Osteocyte (in vitro differentiated cells): Measurements from ENCODE around the gene ADRA2A. TPM values are rescaled to one million over a fixed set of nuclear protein-coding genes. Genes with fewer than 3 reads are reported as not detected.

ENCODE experiments used
- DNase-seq: peaks from one replicate; pipeline ENCODE4 v3.0.0; 2021; ENCODE audit warnings: mixed read lengths; ENCODE audit not compliant: unreplicated experiment; ENCODE audit errors: extremely low spot score
- H3K27ac Mint-ChIP-seq: one replicate; pipeline ENCODE4 v1.8.0; 2021; ENCODE audit warnings: mild to moderate bottlenecking, mixed read lengths; ENCODE audit not compliant: unreplicated experiment
- H3K27me3 Mint-ChIP-seq: one replicate; pipeline ENCODE4 v1.8.0; 2021; ENCODE audit warnings: mixed read lengths; ENCODE audit not compliant: unreplicated experiment
- H3K36me3 Mint-ChIP-seq: one replicate; pipeline ENCODE4 v1.8.0; 2021; ENCODE audit warnings: mixed read lengths; ENCODE audit not compliant: unreplicated experiment
- H3K4me1 Mint-ChIP-seq: one replicate; pipeline ENCODE4 v1.8.0; 2021; ENCODE audit warnings: mixed read lengths; ENCODE audit not compliant: unreplicated experiment
- H3K4me3 Mint-ChIP-seq: one replicate; pipeline ENCODE4 v1.8.0; 2021; ENCODE audit warnings: mild to moderate bottlenecking, moderate library complexity, mixed read lengths; ENCODE audit not compliant: unreplicated experiment
- H3K9me3 Mint-ChIP-seq: one replicate; pipeline ENCODE4 v1.8.0; 2021; ENCODE audit warnings: mixed read lengths; ENCODE audit not compliant: unreplicated experiment
- CTCF ChIP-seq: fragments of 200-600 bp; sonication (generic); IDR thresholded peaks from 2 replicates; pipeline ENCODE4 v1.5.0; 2021; ENCODE audit warnings: antibody characterized with exemption, mild to moderate bottlenecking, moderate library complexity
- total RNA-seq: library from RNA; stranded (reverse); gene quantifications from 2 replicates; pipeline ENCODE4 v1.2.1, GENCODE V29; 2021

Gene ADRA2A
- total RNA-seq, 1 donor from 2014 or later: not detected

- no peak for DNase-seq
- TF ChIP-seq CTCF: peak; percentile 19
- Mint-ChIP-seq H3K4me3 (no peak overlapping the region), H3K27ac (no peak overlapping the region), H3K27me3 (no peaks in the 10 kb centered on the region), H3K4me1 (peaks cover 22% of the 10 kb centered on the region), H3K9me3 (peaks cover 42% of the 10 kb centered on the region), H3K36me3 (peaks cover 13% of the 10 kb centered on the region)
Observed at GRCh38 chr10:111037858-111038257, 39.0 kb upstream of the ADRA2A start.

- Mint-ChIP-seq H3K27ac (no peak overlapping the region), H3K27me3 (no peaks in the 10 kb centered on the region), H3K4me1 (peaks cover 15% of the 10 kb centered on the region), H3K36me3 (peaks cover 7% of the 10 kb centered on the region), H3K4me3 (no peak overlapping the region), H3K9me3 (peaks cover 45% of the 10 kb centered on the region)
- no peak for DNase-seq
- no peak for TF ChIP-seq CTCF
Observed at GRCh38 chr10:111039522-111039921, 37.3 kb upstream of the ADRA2A start.

GRCh38 chr10:111057006-111057405 lies 19.8 kb upstream of the ADRA2A start:
- H3K27me3 Mint-ChIP-seq: peaks cover 19% of the 10 kb centered on the region
- H3K27ac Mint-ChIP-seq: no peak overlapping the region
- H3K4me3 Mint-ChIP-seq: no peak overlapping the region
- no peaks in the 10 kb centered on the region for H3K36me3 Mint-ChIP-seq
- peaks cover 15% of the 10 kb centered on the region for H3K9me3 Mint-ChIP-seq
- no peak for TF ChIP-seq CTCF
- H3K4me1 Mint-ChIP-seq: no peaks in the 10 kb centered on the region
- DNase-seq: no peak

- no peak overlapping the region for H3K4me3 Mint-ChIP-seq
- H3K9me3 Mint-ChIP-seq: peaks cover 6% of the 10 kb centered on the region
- H3K27ac Mint-ChIP-seq: no peak overlapping the region
- no peak for DNase-seq
- no peaks in the 10 kb centered on the region for H3K36me3 Mint-ChIP-seq
- no peak for TF ChIP-seq CTCF
- no peaks in the 10 kb centered on the region for H3K4me1 Mint-ChIP-seq
- H3K27me3 Mint-ChIP-seq: peaks cover 40% of the 10 kb centered on the region
Observed at GRCh38 chr10:111063471-111063870, 13.4 kb upstream of the ADRA2A start.

GRCh38 chr10:111072232-111072631 lies 4.6 kb upstream of the ADRA2A start:
- peaks cover 6% of the 10 kb centered on the region for H3K9me3 Mint-ChIP-seq
- H3K27me3 Mint-ChIP-seq: peaks cover 56% of the 10 kb centered on the region
- H3K4me1 Mint-ChIP-seq: peaks cover 4% of the 10 kb centered on the region
- H3K27ac Mint-ChIP-seq: no peak overlapping the region
- TF ChIP-seq CTCF: no peak
- H3K4me3 Mint-ChIP-seq: no peak overlapping the region
- DNase-seq: no peak
- no peaks in the 10 kb centered on the region for H3K36me3 Mint-ChIP-seq
